GM21529 (cell line): ENCODE results near the gene APOB.
"Not testable (repeated sequence)": the region's sequence is repeated elsewhere in the genome, so short reads cannot be mapped to it uniquely, and the experiment has no call there.

Experiments used
- ATAC-seq: cut with Tn5 transposase; IDR thresholded peaks from one replicate; pipeline ENCODE4 v1.9.1; 2021; ENCODE audit not compliant: unreplicated experiment

The APOB gene

DNA sequence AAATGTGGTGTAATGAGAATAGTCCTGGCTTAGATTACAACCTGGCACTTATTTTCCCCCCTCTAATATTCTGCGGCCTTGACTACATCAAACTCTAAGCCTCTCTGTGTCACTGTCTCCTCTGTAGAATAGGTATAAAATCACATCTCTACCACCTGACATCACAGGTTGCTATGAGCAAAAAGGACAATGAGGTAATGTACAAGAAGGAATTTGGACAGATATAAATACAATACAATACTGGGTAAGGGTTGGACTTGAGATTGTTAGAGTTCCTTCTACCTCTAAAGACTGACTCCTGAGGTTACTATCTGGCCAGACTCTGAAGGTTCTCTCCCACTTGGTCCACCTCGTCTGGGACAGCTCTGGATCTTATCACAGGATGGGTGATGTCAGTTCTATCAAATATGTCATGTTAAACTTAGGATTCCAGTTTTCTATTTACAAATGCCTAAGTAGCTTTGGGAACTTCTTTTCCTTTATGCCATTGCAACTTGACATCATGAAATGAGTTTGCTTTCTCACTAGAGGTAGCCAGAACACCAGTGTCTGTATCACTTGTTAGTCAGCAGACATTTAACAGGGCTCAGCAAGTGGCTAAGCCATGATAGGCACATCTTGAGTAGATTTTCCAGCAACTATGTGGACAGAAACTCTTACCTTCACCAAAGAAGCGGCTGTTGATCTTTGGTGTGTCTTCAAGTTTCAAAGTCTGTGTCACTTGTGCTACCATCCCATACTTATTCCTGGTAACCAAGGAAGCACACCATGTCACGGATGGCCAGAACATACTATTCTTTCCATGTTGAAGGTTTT lies 9.5 kb downstream of the APOB start:
- no peak for ATAC-seq

DNA sequence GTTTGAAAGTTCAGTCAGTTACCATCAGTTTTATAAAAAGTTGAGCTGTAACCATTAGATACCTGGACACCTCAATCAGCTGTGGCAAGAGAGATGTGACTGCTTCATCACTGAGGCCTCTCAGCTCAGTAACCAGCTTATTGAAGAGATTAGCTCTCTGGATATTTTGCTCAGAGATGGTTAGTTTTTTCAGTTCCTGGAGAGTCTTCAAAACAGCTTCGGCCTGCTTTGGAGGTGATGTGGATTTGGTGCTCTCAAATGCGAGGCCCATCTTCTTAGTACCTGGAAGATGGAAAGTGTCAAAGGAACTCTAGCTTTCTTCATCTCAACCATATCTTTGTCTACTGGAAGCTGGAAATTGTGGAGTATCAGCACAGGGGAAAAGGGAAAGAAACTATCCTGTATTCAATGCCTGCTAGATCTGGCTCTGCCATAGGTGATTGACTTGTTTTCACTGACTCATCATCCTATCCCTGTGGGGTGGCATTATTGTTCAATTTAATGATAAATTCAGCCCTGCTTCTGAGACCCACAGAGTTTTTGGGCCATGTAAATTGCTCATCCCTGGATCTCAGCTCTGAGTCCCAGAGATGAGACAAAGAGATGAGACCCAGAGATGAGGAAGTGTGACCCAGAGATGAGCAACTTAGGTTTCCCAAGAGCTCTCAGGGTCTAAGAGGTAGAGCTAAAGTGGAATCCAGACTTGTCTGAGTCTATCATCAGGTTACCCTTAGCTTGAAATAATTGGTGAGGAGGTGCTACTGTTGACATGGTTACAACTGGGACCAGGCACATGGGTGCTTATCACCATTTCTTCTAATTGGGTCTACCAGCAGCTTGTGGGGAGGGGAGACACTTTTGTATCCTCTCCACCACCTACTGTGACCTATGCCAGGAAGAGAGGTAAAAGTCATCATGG lies 10.4 kb downstream of the APOB start:
- no peak for ATAC-seq

DNA sequence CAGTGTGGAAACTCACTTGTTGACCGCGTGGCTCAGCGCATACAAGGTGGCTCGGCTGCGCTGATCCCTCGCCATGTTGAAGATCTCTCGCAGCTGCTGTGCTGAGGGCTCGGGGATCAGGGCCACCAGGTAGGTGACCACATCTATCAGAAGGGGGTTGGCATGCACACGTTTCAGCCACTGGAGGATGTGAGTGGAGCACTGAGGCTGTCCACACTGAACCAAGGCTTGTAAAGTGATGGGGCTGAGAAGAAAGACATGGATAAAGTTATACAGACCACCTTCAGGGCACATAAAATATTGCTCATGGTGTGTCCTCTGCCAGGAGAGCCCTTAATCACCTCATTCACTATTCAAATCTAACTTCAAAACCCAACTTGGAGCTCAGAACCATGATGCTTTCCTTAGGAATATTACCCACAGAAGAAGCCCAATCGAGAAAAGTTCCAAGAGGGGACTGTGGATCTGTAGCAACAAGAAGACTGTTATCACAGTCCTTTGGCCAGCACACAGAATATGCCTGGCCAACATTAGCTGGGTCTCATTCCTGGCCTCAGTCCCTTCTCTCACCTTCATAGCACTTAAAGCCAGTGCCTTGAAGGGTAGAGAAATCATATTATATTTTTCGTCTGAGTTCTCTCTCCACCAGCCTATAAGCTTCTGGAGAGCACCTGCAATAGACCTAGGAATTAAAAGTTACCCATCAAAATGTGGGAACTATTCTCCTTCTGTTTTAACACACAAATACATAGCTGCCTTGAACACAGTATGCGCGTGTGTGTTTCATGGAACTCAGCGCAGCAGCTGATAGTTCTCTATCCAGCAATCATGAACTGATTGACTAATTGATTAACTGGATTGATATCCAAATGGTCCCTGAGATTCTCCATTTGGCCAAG lies 11.3 kb downstream of the APOB start:
- ATAC-seq: no peak

DNA sequence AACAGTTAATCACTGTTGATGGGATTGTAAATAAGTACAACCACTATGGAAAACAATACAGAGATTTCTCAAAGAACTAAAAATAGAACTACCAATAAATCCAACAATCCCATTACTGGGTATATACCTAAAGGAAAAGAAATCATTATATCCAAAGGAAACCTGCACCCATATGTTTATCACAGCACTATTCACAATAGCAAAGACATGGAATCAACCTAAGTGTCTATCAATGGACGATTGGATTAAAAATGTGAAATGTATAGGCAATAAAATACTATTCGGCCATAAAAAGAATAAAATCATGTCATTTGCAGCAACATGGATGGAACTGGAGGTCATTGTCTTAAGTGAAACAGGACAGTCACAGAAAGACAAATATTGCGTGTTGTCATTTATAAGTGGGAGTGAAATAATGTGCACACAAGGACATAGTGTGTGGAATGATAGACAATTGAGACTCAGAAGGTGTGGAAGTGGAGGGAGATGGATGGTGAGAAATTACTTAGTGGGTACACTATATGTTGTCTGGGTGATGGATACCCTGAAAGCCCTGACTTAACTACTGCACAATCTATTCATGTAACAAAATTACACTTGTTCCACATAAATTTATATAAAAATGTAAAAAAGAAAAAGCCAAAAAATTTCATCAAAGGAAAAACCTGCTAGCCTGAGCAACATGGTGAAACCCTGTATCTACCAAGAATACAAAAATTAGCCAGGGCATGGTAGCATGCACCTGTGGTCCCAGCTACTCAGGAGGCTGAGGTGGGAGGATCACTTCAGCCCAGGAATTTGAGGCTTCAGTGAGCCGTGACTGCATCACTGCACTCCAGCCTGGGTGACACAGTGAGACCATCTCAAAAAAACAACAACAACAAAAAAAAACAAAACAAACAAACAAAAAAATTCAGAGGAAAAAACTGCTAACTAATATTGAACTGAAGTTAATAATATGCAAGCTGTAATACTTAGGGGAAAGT lies 12.6 kb downstream of the APOB start:
- ATAC-seq: no peak

DNA sequence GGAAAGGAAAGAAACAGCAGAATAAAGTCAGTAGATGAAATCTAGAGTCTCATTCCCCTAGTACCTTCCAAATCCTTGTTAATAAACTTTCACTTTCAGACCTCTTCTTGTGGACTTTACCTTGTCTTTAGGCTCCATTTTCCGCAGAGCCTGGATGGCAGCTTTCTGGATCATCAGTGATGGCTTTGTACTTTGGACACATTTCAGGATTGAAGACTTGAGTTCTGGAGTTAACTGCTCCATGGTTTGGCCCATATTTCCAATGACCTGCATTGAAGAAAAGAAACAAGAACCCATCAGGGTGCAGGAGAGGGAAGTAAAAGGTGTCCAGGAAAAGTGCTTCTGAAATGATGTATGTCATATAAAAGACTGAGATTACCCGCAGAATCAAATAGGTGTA lies 14.4 kb downstream of the APOB start:
- ATAC-seq: no peak

DNA sequence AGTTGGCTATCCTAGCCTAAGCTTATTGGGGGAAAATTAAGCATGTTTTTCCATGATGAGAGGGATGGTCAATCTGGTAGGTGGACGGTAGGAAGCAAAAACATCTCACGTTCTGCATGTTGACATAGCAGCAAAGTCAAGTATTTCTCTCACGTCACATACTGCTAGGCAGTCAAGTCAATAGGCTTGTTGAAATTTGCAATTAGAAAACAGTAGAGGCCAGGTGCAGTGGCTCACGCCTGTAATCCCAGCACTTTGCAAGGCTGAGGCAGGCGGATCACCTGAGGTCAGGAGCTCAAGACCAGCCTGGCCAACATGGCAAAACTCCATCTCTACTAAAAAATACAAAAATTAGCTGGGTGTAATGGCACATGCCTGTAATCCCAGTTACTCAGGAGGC lies 14.9 kb downstream of the APOB start:
- not testable (repeated sequence) for ATAC-seq

DNA sequence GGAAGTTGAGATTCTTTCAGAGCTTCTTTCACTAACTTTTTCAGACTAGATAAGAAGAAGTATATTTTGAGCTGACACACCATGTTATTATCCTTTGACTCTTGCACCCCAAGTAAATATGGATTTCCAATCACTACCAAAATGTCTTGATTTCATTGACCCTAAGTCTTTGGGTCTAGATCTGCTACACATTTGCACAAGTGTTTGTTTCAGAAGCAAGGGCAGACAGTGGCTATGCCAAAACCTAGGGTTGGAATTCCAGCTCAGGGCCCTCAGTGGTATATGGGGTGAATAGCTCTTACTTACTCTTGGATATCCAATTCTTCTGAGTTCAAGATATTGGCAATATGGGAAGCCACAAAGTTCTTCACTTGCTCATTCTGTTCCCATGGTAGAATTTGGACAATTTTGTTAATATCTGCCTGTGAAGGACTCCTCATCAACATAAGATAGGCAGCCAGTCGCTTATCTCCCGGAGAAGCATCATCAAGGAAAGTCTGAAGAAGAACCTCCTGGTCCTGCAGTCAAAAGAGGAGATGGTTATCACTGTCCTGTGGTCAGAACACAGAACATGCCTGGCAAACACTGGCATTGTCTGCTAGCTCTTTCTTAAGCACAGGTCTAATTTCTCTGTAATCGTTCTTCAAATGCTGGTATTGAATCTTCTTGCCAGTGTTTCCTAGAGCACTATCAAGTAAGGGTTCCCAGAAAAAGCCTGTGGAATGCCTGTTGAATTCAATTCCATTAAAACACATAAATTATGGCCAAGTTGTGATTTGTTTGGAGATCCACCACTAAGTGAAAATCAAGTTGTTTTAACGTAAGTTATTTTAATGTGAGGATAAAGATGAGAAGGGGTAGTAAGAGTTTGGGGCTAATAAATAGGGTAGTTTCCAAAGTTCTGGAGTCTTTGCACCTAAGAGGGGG lies 15.6 kb downstream of the APOB start:
- no peak for ATAC-seq

DNA sequence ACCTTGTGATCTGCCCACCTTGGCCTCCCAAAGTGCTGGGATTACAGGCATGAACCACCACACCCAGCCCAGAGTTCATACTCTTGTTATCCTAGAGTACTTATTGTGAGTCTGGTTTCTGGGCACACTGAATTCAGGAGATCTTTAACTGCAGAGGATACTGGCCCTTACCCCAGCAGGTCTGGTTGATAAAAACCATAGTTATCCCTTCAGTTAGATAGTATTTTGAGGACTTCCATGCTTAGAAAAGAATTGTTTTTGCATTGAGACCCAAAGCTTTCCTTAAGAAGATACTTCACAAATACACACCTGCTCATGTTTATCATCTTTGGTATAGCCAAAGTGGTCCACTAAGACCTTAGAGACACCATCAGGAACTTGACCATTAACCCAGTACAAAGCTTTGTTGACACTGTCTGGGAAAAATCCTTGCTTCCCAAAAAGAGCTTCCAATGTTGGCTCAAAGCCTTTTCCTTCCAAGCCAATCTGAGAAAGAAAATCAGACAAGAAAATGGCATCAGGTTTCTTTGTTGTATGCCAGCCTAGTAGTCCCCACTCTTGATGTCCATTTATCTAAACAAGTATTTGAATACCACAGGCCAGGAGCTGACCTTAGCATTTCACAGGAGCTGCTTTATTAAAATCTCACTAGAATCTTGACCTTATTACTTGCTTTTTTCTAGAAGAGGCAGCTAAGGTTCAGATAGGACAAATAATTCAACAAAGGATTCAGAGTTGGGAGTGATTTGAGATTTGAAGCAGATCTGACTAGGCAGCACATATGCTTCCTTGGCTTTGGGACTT lies 17.2 kb downstream of the APOB start:
- ATAC-seq: no peak

DNA sequence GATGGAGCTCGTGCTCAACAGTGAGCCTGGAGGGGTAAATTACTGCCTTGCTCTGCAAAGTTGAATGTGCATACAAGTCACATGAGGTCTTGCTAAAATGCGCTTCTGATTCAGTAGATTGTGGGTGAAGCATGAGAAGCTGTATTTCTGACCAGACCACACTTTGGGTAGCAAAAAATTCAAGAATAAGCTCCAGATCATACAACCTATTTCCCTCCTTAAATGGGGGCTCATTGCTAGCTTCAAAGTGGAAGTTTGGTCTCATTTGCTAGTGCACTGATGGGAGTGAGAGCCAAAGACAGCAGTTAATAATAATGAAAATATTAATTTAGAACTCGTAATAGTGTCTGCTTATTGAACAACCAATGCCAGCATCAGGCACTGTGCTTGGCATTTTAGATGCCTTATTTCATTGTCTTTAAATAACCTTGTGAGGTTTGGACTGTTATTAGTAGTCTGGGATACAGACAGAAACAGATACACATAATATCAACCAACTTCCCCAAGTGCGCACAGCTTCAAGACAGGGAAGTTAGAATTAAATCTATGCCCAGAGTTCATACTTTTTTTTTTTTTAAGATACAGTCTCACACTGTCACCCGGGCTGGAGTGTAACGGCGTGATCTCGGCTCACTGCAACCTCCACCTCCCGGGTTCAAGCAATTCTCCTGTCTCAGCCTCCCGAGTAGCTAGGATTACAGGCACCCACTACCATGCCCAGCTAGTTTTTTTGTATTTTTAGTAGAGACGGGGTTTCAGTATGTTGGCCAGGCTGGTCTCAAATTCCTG lies 18.0 kb downstream of the APOB start:
- no peak for ATAC-seq

DNA sequence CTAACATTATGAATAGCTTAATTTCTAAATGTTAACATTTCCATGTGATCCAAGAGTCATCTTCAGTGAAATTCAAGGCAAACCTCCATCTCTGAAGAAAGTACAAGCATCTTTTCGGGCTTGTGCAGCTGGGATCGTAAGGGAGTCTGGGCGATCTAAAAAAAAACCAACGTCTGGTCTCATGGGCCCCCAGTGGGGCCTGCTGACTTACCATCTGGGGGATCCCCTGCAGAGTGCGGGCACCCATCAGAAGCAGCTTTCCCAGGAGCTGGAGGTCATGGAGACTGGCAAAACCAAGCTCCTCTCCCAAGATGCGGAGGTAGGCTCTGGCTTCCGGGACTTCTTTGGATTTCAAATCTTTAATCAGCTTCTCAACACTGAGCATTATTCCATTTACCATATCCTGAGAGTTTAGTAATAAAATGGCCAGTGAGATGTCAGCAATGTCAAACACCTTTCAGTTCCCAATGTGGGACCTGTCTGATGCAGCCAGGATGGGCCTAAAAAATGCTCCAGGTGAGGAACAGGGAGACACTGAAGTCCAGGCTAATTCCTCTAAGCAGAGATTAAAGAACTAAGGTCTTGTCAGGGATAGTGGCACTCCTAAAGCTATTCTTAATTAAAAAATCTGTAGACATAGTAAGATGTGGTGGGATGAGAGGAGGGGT lies 19.0 kb downstream of the APOB start:
- no peak for ATAC-seq

DNA sequence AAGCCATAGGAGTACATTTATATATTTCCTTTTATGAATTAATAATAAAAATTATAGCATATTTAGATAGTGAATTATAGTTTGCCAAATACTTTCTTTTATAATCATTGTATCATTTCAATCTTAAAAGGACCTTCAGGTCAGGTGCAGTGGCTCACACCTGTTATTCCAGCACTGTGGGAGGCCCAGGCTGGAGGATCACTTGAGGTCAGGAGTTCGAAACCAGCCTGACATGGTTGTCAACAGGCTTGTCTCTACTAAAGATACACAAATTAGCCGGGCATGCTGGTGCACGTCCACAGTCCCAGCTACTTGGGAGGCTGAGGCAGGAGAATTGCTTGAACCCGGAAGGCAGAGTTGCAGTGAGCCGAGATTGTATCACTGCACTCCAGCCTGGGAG lies 19.7 kb downstream of the APOB start:
- no peak for ATAC-seq

DNA sequence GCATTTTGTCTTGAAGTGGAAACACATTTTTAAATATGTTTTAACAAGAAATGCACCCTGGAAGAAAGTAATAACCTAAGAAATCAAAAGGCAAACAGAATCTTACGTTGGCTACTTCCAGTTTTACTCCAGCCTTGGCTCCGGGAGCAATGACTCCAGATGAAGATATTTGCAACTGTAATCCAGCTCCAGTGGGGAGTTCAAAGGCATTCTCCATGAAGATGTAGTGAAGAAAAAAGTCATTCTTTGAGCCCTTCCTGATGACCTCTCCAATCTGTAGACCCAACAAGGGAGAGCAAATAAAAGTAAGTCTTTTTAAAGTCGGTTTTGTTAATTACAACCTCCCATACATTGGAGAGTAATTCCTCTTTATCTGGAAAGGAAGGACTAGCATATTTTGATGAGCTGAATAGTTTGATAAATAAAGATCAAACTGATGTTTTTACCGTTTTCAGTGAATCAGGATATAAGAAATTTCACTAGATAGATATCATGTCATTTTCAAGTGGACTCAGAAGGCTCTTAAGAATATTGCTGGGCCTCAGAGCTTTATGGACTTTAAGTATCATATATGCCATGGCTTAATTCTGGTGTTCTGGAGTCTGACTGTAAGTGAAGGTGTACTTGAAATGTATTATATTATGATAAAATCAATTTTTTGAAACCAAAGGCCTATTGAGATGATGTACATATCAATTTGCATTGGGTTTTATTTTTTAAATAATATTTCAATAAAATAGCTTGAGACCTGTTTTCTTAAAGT lies 20.3 kb downstream of the APOB start:
- no peak for ATAC-seq

DNA sequence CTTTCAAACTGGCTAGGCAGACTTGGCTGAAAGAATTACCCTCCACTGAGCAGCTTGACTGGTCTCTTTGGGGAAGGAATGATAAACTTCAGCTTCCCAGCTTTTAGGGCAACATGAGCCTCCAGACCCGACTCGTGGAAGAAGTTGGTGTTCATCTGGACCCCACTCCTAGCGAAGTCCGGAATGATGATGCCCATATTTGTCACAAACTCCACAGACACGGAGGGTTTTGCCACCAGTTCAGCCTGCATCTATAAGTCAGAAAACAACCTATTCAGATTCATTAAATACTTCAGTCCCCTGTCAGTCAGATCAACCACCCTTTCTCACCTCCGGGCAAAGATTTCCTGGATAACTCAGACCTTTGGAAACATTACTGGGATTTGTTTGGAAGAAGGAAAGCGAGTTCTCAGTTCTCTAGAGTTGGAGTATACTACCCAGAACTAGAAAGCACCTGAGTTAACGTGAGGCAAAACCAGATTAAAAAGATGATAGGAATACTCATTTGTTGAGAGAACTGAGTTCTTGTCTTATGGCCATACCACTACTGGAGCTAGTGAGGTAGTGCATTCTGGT lies 21.0 kb downstream of the APOB start:
- no peak for ATAC-seq

DNA sequence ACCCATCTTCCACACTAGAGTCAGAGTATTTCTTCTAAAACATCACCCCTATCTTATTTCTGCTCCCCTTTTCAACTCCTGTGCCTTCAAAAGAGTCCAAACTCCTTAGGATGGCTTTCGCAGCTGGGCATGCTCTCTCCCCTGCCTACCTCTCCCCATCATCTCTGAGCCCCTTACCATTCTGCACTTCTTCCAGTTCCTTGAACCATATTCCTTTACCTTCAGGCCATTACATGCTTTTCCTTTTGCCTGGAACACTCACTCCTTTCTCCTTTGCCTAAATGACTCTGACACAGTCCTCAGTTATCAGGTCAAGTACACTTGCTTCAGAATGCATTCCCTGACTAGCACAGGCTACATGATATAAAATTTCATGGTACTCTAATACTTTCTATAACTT lies 22.4 kb downstream of the APOB start:
- no peak for ATAC-seq

DNA sequence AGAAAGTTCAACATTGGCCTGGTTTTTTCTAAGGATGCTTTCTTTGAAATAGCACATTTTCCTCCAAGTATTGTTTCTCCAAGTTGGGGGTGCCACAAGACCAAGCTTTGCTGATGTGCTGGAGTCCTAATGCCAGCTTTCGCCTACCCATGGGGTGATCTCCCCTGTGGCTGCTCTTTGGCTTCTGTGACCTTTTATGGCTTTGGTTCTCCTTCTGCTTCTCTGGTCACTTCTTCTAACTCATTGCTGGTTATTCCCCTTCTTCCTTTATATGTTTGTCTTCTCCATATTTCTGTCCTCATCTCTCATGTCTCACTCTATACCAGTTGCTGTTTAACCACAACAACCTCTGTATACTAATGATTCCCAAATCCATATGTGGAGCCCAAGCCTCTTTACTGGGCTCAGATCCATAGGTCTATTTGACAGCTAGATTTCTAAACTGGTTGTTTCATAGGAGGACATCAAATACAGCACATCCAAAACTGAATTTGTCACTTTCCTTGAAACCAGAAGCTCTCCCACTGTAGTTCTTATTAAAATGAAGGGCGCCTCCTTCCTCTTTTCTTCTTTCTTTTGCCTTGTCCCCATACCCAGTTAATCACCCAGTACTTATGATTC lies 23.1 kb downstream of the APOB start:
- ATAC-seq: no peak
